ENCODE results near the gene RHBDF1. TPM values are rescaled to one million over a fixed set of nuclear protein-coding genes. Genes with fewer than 3 reads are reported as not detected.

RHBDF1 gene
- total and polyA plus RNA-seq, 10 of the 15 experiments (the other 5 are each of a cell fraction or from before 2014, with no cell fraction given): 0.04 to 0.85 (median 0.36) TPM; not detected in 3

GRCh38 chr16:120756-121155 is 48.3 kb upstream of the RHBDF1 start (continued):
- no peak for TF ChIP-seq MAX (IDR thresholded peaks at IDR 0.05; ENCODE audit: low read depth, low read length)
- TF ChIP-seq USF1 (IDR thresholded peaks at IDR 0.05; ENCODE audit: borderline replicate concordance, extremely low read length, insufficient read depth, low read depth, low read length): no peak

- DNase-seq (ENCODE audit: low read depth, low spot score) (no peak), ATAC-seq (no peak), FAIRE-seq (no peak)
- H3K4me2 ChIP-seq (ENCODE audit: control insufficient read depth, insufficient read depth): no peak overlapping the region
- TF ChIP-seq LARP7 (IDR thresholded peaks at IDR 0.05) (no peak), PML (IDR thresholded peaks at IDR 0.05; ENCODE audit: low read length) (no peak), YBX1 (IDR thresholded peaks at IDR 0.05) (no peak), RB1 (IDR thresholded peaks at IDR 0.05; ENCODE audit: borderline replicate concordance) (no peak), CEBPB (IDR thresholded peaks at IDR 0.05; ENCODE audit: borderline replicate concordance in 1 of 2, low read depth in 2 of 2, low read length in 2 of 2) (no peak), NBN (IDR thresholded peaks at IDR 0.05) (no peak)
- H3K4me1 ChIP-seq (ENCODE audit: control insufficient read depth, insufficient read depth, low read length): no peaks in the 10 kb centered on the region
- H3K9ac ChIP-seq (ENCODE audit: control insufficient read depth, insufficient read depth, low read length): no peak overlapping the region
- in situ Hi-C loops (cut with MboI) (no loop called here), intact Hi-C loops (cut with micrococcal nuclease; ENCODE audit: unreplicated experiment) (no loop called here)
- H3K27ac ChIP-seq (ENCODE audit: control insufficient read depth, insufficient read depth): no peak overlapping the region
- H2AFZ ChIP-seq (ENCODE audit: control insufficient read depth, low read depth, low read length): no peak overlapping the region
- peaks cover 6 to 8% of the 10 kb centered on the region in 2 experiments; a peak in 3 of 4 replicates for H3K36me3 ChIP-seq (ENCODE audit: control insufficient read depth in 2 of 2, insufficient read depth in 2 of 2, low read length in 1 of 2)
- no peaks in the 10 kb centered on the region for H3K27me3 ChIP-seq (replicated peaks in 1 of 2; ENCODE audit: control insufficient read depth in 2 of 2, insufficient read depth in 2 of 2, low read length in 1 of 2)
- no TSS peak for BruUV-seq (replicated peaks)
- ChIA-PET POLR2A (interaction anchor here (0.8 to 1.0 kb wide), 2 partner anchors 11 to 13 kb away, joined by 3 read pairs; no protein-coding TSS in a partner anchor), CTCF (interaction anchor here (1.1 to 4.9 kb wide), 3 partner anchors 15 to 61 kb away, joined by 3 to 37 read pairs (median 4); no protein-coding TSS in a partner anchor), SMC1A (ENCODE audit: uncharacterized antibody, unreplicated experiment) (no interaction called here), RAD21 (ENCODE audit: unreplicated experiment) (no interaction called here)
- H3K4me3 ChIP-seq: no peak overlapping the region
- H3K79me2 ChIP-seq (ENCODE audit: control insufficient read depth, insufficient read depth, low read length): no peaks in the 10 kb centered on the region
- WGBS (ENCODE audit: insufficient coverage, insufficient replicate concordance, low lambda C conversion rate, missing lambda C conversion rate): 97% methylated on average over 3 of the region's 3 CpGs
- no peaks in the 10 kb centered on the region for H4K20me1 ChIP-seq (ENCODE audit: control insufficient read depth, insufficient read depth)
- H3K9me3 ChIP-seq (replicated peaks; ENCODE audit: control insufficient read depth, insufficient read depth, low read length): no peaks in the 10 kb centered on the region
Observed at GRCh38 chr16:119835-120491, 47.5 kb upstream of the RHBDF1 start.
